ENCODE measurements around the gene FBXL15.
A peak's percentile ranks its signal among the peaks of the same experiment; 100 is the strongest.
"Not testable (repeated sequence)": the region's sequence is repeated elsewhere in the genome, so short reads cannot be mapped to it uniquely, and the experiment has no call there.

FBXL15 gene

GRCh38 chr10:102454662-102455487 lies 34.2 kb downstream of the FBXL15 start:
- peaks cover 39% of the 10 kb centered on the region for H3K4me1 ChIP-seq (ENCODE audit: control insufficient read depth, insufficient read depth, low read length)
- not testable (repeated sequence) for H3K9ac ChIP-seq (ENCODE audit: low read depth, low read length); H3K4me3 ChIP-seq (ENCODE audit: low read length); H3K4me2 ChIP-seq (ENCODE audit: low read length); H3K27me3 ChIP-seq (ENCODE audit: control insufficient read depth, insufficient read depth, low read length); H3K9me3 ChIP-seq (replicated peaks; ENCODE audit: low read length); H3K36me3 ChIP-seq (ENCODE audit: insufficient read depth, low read length)

DNA sequence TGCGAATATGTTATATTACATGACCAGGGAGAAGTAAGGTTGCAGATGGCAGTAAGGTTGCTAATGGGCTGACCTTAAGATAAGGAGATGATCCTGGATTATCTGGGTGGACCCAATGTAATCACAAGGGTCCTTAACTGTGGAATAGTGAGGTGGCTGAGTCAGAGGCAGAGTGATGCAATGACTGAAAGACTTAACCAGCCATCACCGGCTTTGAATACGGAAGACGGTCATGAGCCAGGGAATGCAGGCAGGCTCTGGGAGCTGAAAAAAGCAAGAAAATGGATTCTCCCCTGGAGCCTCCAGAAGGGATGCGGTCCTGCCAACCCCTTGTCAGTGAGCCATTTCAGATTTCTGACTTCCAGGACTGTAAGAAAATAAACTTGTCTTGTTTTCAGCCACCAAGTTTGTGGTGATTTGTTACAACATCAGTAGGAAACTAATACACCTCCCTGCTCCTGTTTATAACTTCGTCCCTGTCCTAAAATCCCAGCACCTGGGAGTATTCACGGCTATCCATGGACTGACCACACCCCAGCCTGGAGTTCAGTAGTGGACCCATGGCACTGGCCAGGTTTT lies 35.3 kb downstream of the FBXL15 start:
- H3K4me1 ChIP-seq (ENCODE audit: control insufficient read depth, insufficient read depth, low read length), result peaks cover 38% of the 10 kb centered on the region
- H3K9ac ChIP-seq (ENCODE audit: low read depth, low read length), result peak overlapping the region; percentile 23
- no peak overlapping the region for H3K4me2 ChIP-seq (ENCODE audit: low read length)
- no peaks in the 10 kb centered on the region for H3K9me3 ChIP-seq (replicated peaks; ENCODE audit: low read length)
- H3K27me3 ChIP-seq (ENCODE audit: control insufficient read depth, insufficient read depth, low read length), result no peaks in the 10 kb centered on the region
- H3K4me3 ChIP-seq (ENCODE audit: low read length), result no peak overlapping the region
- H3K36me3 ChIP-seq (ENCODE audit: insufficient read depth, low read length), result no peaks in the 10 kb centered on the region

GRCh38 chr10:102457591-102458150 lies 37.0 kb downstream of the FBXL15 start:
- no peak overlapping the region for H3K9ac ChIP-seq (ENCODE audit: low read depth, low read length)
- no peaks in the 10 kb centered on the region for H3K36me3 ChIP-seq (ENCODE audit: insufficient read depth, low read length)
- no peak overlapping the region for H3K4me3 ChIP-seq (ENCODE audit: low read length)
- H3K9me3 ChIP-seq (replicated peaks; ENCODE audit: low read length), result no peaks in the 10 kb centered on the region
- no peak overlapping the region for H3K4me2 ChIP-seq (ENCODE audit: low read length)
- peaks cover 31% of the 10 kb centered on the region for H3K4me1 ChIP-seq (ENCODE audit: control insufficient read depth, insufficient read depth, low read length)
- H3K27me3 ChIP-seq (ENCODE audit: control insufficient read depth, insufficient read depth, low read length), result peaks cover under 1% of the 10 kb centered on the region

DNA sequence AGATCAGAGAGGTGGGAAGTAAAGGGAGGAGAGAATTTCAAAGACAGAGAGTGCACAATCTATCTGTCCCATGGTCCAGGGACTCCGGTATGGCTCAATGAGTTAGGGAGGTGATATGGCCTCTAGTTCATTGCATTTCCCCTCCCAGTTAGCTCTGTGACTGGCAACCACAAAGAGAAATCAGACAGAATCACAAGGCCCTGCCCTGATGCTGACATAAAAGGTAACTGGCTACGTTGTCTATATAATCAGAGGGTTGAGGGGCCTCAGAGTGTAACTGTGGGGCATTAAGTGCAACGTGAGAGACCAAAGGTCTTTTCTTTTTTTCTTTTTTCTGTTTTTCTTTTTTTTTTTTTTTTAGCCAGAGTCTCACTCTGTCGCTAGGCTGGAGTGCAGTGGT lies 38.0 kb downstream of the FBXL15 start:
- Histone ChIP-seq H3K9ac (ENCODE audit: low read depth, low read length) (no peak overlapping the region), H3K27me3 (ENCODE audit: control insufficient read depth, insufficient read depth, low read length) (peaks cover 3% of the 10 kb centered on the region), H3K4me1 (ENCODE audit: control insufficient read depth, insufficient read depth, low read length) (peaks cover 21% of the 10 kb centered on the region), H3K4me3 (ENCODE audit: low read length) (no peak overlapping the region), H3K9me3 (replicated peaks; ENCODE audit: low read length) (no peaks in the 10 kb centered on the region), H3K36me3 (ENCODE audit: insufficient read depth, low read length) (no peaks in the 10 kb centered on the region), H3K4me2 (ENCODE audit: low read length) (no peak overlapping the region)

DNA sequence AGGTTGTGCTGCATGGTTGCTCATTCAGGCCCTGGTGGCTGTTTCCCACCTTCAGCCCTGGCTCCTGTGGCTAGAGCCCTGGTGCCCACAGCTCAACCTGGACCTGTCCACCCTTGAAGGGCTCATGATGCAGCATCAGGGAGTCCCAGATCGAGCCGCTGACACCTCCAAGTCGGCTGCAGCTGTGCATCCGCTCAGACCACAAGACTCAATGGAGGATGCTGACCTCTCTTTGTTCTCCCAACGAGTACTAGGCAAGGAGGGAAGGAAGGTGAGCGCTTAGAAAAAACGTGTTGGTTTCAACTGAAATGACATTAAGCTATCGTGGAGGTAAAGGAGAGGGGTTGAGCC lies 40.2 kb downstream of the FBXL15 start:
- peak overlapping the region; percentile 91 for H3K4me2 ChIP-seq (ENCODE audit: low read length)
- no peaks in the 10 kb centered on the region for H3K36me3 ChIP-seq (ENCODE audit: insufficient read depth, low read length)
- H3K4me1 ChIP-seq (ENCODE audit: control insufficient read depth, insufficient read depth, low read length), result peaks cover 10% of the 10 kb centered on the region
- peaks cover 3% of the 10 kb centered on the region for H3K27me3 ChIP-seq (ENCODE audit: control insufficient read depth, insufficient read depth, low read length)
- peak overlapping the region; percentile 68 for H3K9ac ChIP-seq (ENCODE audit: low read depth, low read length)
- H3K4me3 ChIP-seq (ENCODE audit: low read length), result peak overlapping the region; percentile 75
- H3K9me3 ChIP-seq (replicated peaks; ENCODE audit: low read length), result no peaks in the 10 kb centered on the region

GRCh38 chr10:102461187-102462054 lies 40.8 kb downstream of the FBXL15 start:
- no peaks in the 10 kb centered on the region for H3K36me3 ChIP-seq (ENCODE audit: insufficient read depth, low read length)
- H3K4me2 ChIP-seq (ENCODE audit: low read length), result peak overlapping the region; percentile 91
- no peaks in the 10 kb centered on the region for H3K9me3 ChIP-seq (replicated peaks; ENCODE audit: low read length)
- peak overlapping the region; percentile 75 for H3K4me3 ChIP-seq (ENCODE audit: low read length)
- H3K4me1 ChIP-seq (ENCODE audit: control insufficient read depth, insufficient read depth, low read length), result peaks cover 4% of the 10 kb centered on the region
- peaks cover 3% of the 10 kb centered on the region for H3K27me3 ChIP-seq (ENCODE audit: control insufficient read depth, insufficient read depth, low read length)
- peak overlapping the region; percentile 68 for H3K9ac ChIP-seq (ENCODE audit: low read depth, low read length)

- Histone ChIP-seq H3K4me1 (ENCODE audit: control insufficient read depth, insufficient read depth, low read length) (peaks cover 4% of the 10 kb centered on the region), H3K4me3 (ENCODE audit: low read length) (no peak overlapping the region), H3K4me2 (ENCODE audit: low read length) (no peak overlapping the region), H3K9ac (ENCODE audit: low read depth, low read length) (no peak overlapping the region), H3K27me3 (ENCODE audit: control insufficient read depth, insufficient read depth, low read length) (peaks cover 3% of the 10 kb centered on the region), H3K9me3 (replicated peaks; ENCODE audit: low read length) (no peaks in the 10 kb centered on the region), H3K36me3 (ENCODE audit: insufficient read depth, low read length) (no peaks in the 10 kb centered on the region)
Measured at GRCh38 chr10:102462512-102463054, 41.9 kb downstream of the FBXL15 start.

GRCh38 chr10:102463983-102464382 lies 43.3 kb downstream of the FBXL15 start:
- Histone ChIP-seq H3K4me1 (ENCODE audit: control insufficient read depth, insufficient read depth, low read length) (peaks cover 4% of the 10 kb centered on the region), H3K9ac (ENCODE audit: low read depth, low read length) (no peak overlapping the region), H3K4me3 (ENCODE audit: low read length) (no peak overlapping the region)

GRCh38 chr10:102465466-102465865 lies 44.8 kb downstream of the FBXL15 start:
- no peak overlapping the region for H3K4me2 ChIP-seq (ENCODE audit: low read length)
- peaks cover 3% of the 10 kb centered on the region for H3K27me3 ChIP-seq (ENCODE audit: control insufficient read depth, insufficient read depth, low read length)
- no peak overlapping the region for H3K9ac ChIP-seq (ENCODE audit: low read depth, low read length)
- H3K4me3 ChIP-seq (ENCODE audit: low read length), result no peak overlapping the region
- H3K9me3 ChIP-seq (replicated peaks; ENCODE audit: low read length), result no peaks in the 10 kb centered on the region
- H3K4me1 ChIP-seq (ENCODE audit: control insufficient read depth, insufficient read depth, low read length), result peaks cover 4% of the 10 kb centered on the region
- no peaks in the 10 kb centered on the region for H3K36me3 ChIP-seq (ENCODE audit: insufficient read depth, low read length)

More at GRCh38 chr10:102463983-102464382, 43.3 kb downstream of the FBXL15 start:
- H3K4me2 ChIP-seq (ENCODE audit: low read length), result no peak overlapping the region
- H3K36me3 ChIP-seq (ENCODE audit: insufficient read depth, low read length), result no peaks in the 10 kb centered on the region
- peaks cover 3% of the 10 kb centered on the region for H3K27me3 ChIP-seq (ENCODE audit: control insufficient read depth, insufficient read depth, low read length)
- H3K9me3 ChIP-seq (replicated peaks; ENCODE audit: low read length), result no peaks in the 10 kb centered on the region

GRCh38 chr10:102467318-102467717 lies 46.7 kb downstream of the FBXL15 start:
- no peaks in the 10 kb centered on the region for H3K36me3 ChIP-seq (ENCODE audit: insufficient read depth, low read length)
- H3K27me3 ChIP-seq (ENCODE audit: control insufficient read depth, insufficient read depth, low read length), result peaks cover 3% of the 10 kb centered on the region
- no peak overlapping the region for H3K4me3 ChIP-seq (ENCODE audit: low read length)
- no peak overlapping the region for H3K9ac ChIP-seq (ENCODE audit: low read depth, low read length)
- no peaks in the 10 kb centered on the region for H3K9me3 ChIP-seq (replicated peaks; ENCODE audit: low read length)
- H3K4me2 ChIP-seq (ENCODE audit: low read length), result no peak overlapping the region
- H3K4me1 ChIP-seq (ENCODE audit: control insufficient read depth, insufficient read depth, low read length), result no peaks in the 10 kb centered on the region

GRCh38 chr10:102467971-102468438 lies 47.4 kb downstream of the FBXL15 start:
- no peak overlapping the region for H3K4me2 ChIP-seq (ENCODE audit: low read length)
- H3K36me3 ChIP-seq (ENCODE audit: insufficient read depth, low read length), result no peaks in the 10 kb centered on the region
- H3K4me3 ChIP-seq (ENCODE audit: low read length), result no peak overlapping the region
- H3K9ac ChIP-seq (ENCODE audit: low read depth, low read length), result no peak overlapping the region
- H3K4me1 ChIP-seq (ENCODE audit: control insufficient read depth, insufficient read depth, low read length), result no peaks in the 10 kb centered on the region
- H3K9me3 ChIP-seq (replicated peaks; ENCODE audit: low read length), result no peaks in the 10 kb centered on the region
- no peaks in the 10 kb centered on the region for H3K27me3 ChIP-seq (ENCODE audit: control insufficient read depth, insufficient read depth, low read length)
